Large intestine (tissue), 3 donors: Measurements from ENCODE around the gene SNX27. TPM values are rescaled to one million over a fixed set of nuclear protein-coding genes. Genes with fewer than 3 reads are reported as not detected.
"Not testable (repeated sequence)": the region's sequence is repeated elsewhere in the genome, so short reads cannot be mapped to it uniquely, and the experiment has no call there.

Source experiments
- DNase-seq, 2 donors: peaks; one replicate each; pipeline versions ENCODE4 v3.0.0 to v3.0.0-alpha.2; 2013
- H3K27ac ChIP-seq: one replicate; pipeline ENCODE4 v1.5.1; 2013; ENCODE audit warnings: low read length
- H3K27me3 ChIP-seq: 2 replicates; pipeline ENCODE4 v1.6.1; 2013; ENCODE audit warnings: low read length; ENCODE audit not compliant: control insufficient read depth, insufficient read depth
- H3K36me3 ChIP-seq: 2 replicates; pipeline ENCODE4 v1.6.1; 2013; ENCODE audit warnings: low read length; ENCODE audit not compliant: control insufficient read depth, insufficient read depth
- H3K4me1 ChIP-seq: one replicate; pipeline ENCODE4 v1.6.1; 2013; ENCODE audit warnings: low read length; ENCODE audit not compliant: control insufficient read depth, insufficient read depth
- H3K4me3 ChIP-seq: one replicate; pipeline ENCODE4 v1.5.1; 2013; ENCODE audit warnings: low read length
- H3K9me3 ChIP-seq: one replicate; pipeline ENCODE4 v1.6.1; 2013; ENCODE audit warnings: mild to moderate bottlenecking, low read depth, low read length, moderate library complexity; ENCODE audit not compliant: control insufficient read depth
- WGBS: methylation state at CpG from one replicate; pipeline ENCODE4 v1.1.5; 2013; ENCODE audit warnings: low lambda C conversion rate; ENCODE audit not compliant: insufficient coverage; 5-methylcytosine and 5-hydroxymethylcytosine counted together
- polyA plus RNA-seq: library from polyadenylated mRNA; unstranded; fragments of 120-200 nt; gene quantifications from one replicate; pipeline ENCODE4 v1.2.1, GENCODE V29; 2013

The SNX27 gene
- polyA plus RNA-seq, 1 donor: 20.0 TPM

- peaks cover 22% of the 10 kb centered on the region for H3K4me1 ChIP-seq
- 70% methylated on average over 2 of the region's 3 CpGs for WGBS
Measured at GRCh38 chr1:151616505-151616849, 4.6 kb downstream of the SNX27 start.

GRCh38 chr1:151618003-151618402 lies 6.2 kb downstream of the SNX27 start:
- Histone ChIP-seq H3K27ac (no peak overlapping the region), H3K9me3 (no peaks in the 10 kb centered on the region), H3K4me1 (peaks cover 20% of the 10 kb centered on the region), H3K27me3 (no peaks in the 10 kb centered on the region), H3K4me3 (no peak overlapping the region), H3K36me3 (no peaks in the 10 kb centered on the region)
- no CpG with 5 or more reads among the region's 3 CpGs for WGBS
- peak in 1 of 2 donors; percentile 66 for DNase-seq

More at GRCh38 chr1:151616505-151616849, 4.6 kb downstream of the SNX27 start:
- no peaks in the 10 kb centered on the region for H3K36me3 ChIP-seq
- no peaks in the 10 kb centered on the region for H3K27me3 ChIP-seq
- H3K27ac ChIP-seq: no peak overlapping the region
- H3K4me3 ChIP-seq: no peak overlapping the region
- no peaks in the 10 kb centered on the region for H3K9me3 ChIP-seq
- no peak for DNase-seq

GRCh38 chr1:151618470-151618869 lies 6.6 kb downstream of the SNX27 start:
- no peaks in the 10 kb centered on the region for H3K9me3 ChIP-seq
- DNase-seq: no peak
- H3K27me3 ChIP-seq: no peaks in the 10 kb centered on the region
- H3K27ac ChIP-seq: no peak overlapping the region
- H3K4me1 ChIP-seq: peaks cover 18% of the 10 kb centered on the region
- H3K36me3 ChIP-seq: no peaks in the 10 kb centered on the region
- H3K4me3 ChIP-seq: no peak overlapping the region

- H3K9me3 ChIP-seq, H3K27ac ChIP-seq, H3K27me3 ChIP-seq, DNase-seq, H3K36me3 ChIP-seq, H3K4me3 ChIP-seq: not testable (repeated sequence)
- no CpG with 5 or more reads among the region's 6 CpGs for WGBS
- peaks cover 18% of the 10 kb centered on the region for H3K4me1 ChIP-seq
Measured at GRCh38 chr1:151618996-151619395, 7.1 kb downstream of the SNX27 start.

- H3K9me3 ChIP-seq: no peaks in the 10 kb centered on the region
- no peak overlapping the region for H3K4me3 ChIP-seq
- DNase-seq: no peak
- peaks cover 18% of the 10 kb centered on the region for H3K4me1 ChIP-seq
- no peaks in the 10 kb centered on the region for H3K27me3 ChIP-seq
- peaks cover 2% of the 10 kb centered on the region for H3K36me3 ChIP-seq
- WGBS: 25% methylated on average over 2 of the region's 6 CpGs
- H3K27ac ChIP-seq: peak overlapping the region; percentile 9
Measured at GRCh38 chr1:151619489-151620093, 7.7 kb downstream of the SNX27 start.

GRCh38 chr1:151620286-151620685 lies 8.4 kb downstream of the SNX27 start:
- Histone ChIP-seq H3K4me3 (no peak overlapping the region), H3K27ac (no peak overlapping the region), H3K27me3 (no peaks in the 10 kb centered on the region), H3K9me3 (no peaks in the 10 kb centered on the region), H3K4me1 (peaks cover 18% of the 10 kb centered on the region), H3K36me3 (peaks cover 2% of the 10 kb centered on the region)
- WGBS: 56% methylated on average over 1 of the region's 2 CpGs
- no peak for DNase-seq

- peaks cover 18% of the 10 kb centered on the region for H3K4me1 ChIP-seq
- no peak overlapping the region for H3K27ac ChIP-seq
- H3K36me3 ChIP-seq: peaks cover 2% of the 10 kb centered on the region
- DNase-seq: no peak
- WGBS: no CpG with 5 or more reads among the region's 2 CpGs
- H3K9me3 ChIP-seq: no peaks in the 10 kb centered on the region
- H3K4me3 ChIP-seq: no peak overlapping the region
- no peaks in the 10 kb centered on the region for H3K27me3 ChIP-seq
Measured at GRCh38 chr1:151621351-151621750, 9.5 kb downstream of the SNX27 start.

- no CpG with 5 or more reads among the region's 3 CpGs for WGBS
- no peak for DNase-seq
- Histone ChIP-seq H3K27me3 (no peaks in the 10 kb centered on the region), H3K27ac (no peak overlapping the region), H3K36me3 (peaks cover 2% of the 10 kb centered on the region), H3K9me3 (no peaks in the 10 kb centered on the region), H3K4me3 (no peak overlapping the region), H3K4me1 (peaks cover 2% of the 10 kb centered on the region)
Measured at GRCh38 chr1:151624783-151625182, 12.9 kb downstream of the SNX27 start.

GRCh38 chr1:151626740-151627334 lies 15.0 kb downstream of the SNX27 start:
- no peaks in the 10 kb centered on the region for H3K9me3 ChIP-seq
- 100% methylated on average over 2 of the region's 3 CpGs for WGBS
- H3K27ac ChIP-seq: no peak overlapping the region
- peaks cover 2% of the 10 kb centered on the region for H3K36me3 ChIP-seq
- no peaks in the 10 kb centered on the region for H3K27me3 ChIP-seq
- H3K4me1 ChIP-seq: no peaks in the 10 kb centered on the region
- no peak overlapping the region for H3K4me3 ChIP-seq
- DNase-seq: no peak

GRCh38 chr1:151629278-151629677 lies 17.4 kb downstream of the SNX27 start:
- no peak for DNase-seq
- H3K4me3 ChIP-seq: no peak overlapping the region
- H3K27ac ChIP-seq: no peak overlapping the region
- no peaks in the 10 kb centered on the region for H3K9me3 ChIP-seq
- H3K4me1 ChIP-seq: no peaks in the 10 kb centered on the region
- H3K36me3 ChIP-seq: no peaks in the 10 kb centered on the region
- no CpG with 5 or more reads among the region's 9 CpGs for WGBS
- H3K27me3 ChIP-seq: no peaks in the 10 kb centered on the region

GRCh38 chr1:151635479-151636072 lies 23.7 kb downstream of the SNX27 start:
- Histone ChIP-seq H3K4me1 (peaks cover 6% of the 10 kb centered on the region), H3K4me3 (no peak overlapping the region), H3K27me3 (no peaks in the 10 kb centered on the region), H3K27ac (no peak overlapping the region), H3K36me3 (no peaks in the 10 kb centered on the region), H3K9me3 (no peaks in the 10 kb centered on the region)
- no peak for DNase-seq
- whole genome bisulfite sequencing: no CpG with 5 or more reads among the region's 2 CpGs
